Measurements from ENCODE around the gene IQCK.

IQCK gene

DNA sequence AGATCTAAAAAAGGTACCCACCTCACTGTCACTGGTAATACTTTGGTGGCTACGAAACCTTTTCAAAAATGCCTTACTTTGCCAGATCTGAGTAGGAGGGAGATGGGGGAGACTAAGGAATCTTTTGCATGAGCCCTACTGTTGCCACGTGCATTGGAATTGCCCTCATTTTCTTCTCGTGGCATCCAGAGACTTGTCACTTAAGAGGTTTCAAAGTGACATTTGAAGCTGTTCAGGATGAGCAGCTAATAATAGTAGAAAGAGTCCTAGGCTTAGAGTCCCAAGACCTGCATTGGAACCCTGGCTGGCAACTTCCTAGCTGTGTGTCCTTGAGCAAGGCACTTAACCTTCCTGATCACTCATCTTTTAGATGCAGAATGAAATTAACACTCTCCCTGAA is 123.1 kb downstream of the IQCK start:
- Histone ChIP-seq H3K4me1 (peaks cover 24% of the 10 kb centered on the region), H3K27ac (no peak overlapping the region), H3K4me3 (ENCODE audit: low read depth, low read length) (no peak overlapping the region), H3K27me3 (ENCODE audit: control insufficient read depth, insufficient read depth, low read length) (no peaks in the 10 kb centered on the region), H3K4me2 (ENCODE audit: low read length) (no peak overlapping the region), H2AFZ (no peak overlapping the region), H3K9me3 (ENCODE audit: control insufficient read depth, low read length) (no peaks in the 10 kb centered on the region), H3K36me3 (ENCODE audit: control insufficient read depth, insufficient read depth, low read length) (no peaks in the 10 kb centered on the region), H3K9ac (no peak overlapping the region), H3K79me2 (peaks cover 1% of the 10 kb centered on the region)
- TF ChIP-seq, protein P1, sequence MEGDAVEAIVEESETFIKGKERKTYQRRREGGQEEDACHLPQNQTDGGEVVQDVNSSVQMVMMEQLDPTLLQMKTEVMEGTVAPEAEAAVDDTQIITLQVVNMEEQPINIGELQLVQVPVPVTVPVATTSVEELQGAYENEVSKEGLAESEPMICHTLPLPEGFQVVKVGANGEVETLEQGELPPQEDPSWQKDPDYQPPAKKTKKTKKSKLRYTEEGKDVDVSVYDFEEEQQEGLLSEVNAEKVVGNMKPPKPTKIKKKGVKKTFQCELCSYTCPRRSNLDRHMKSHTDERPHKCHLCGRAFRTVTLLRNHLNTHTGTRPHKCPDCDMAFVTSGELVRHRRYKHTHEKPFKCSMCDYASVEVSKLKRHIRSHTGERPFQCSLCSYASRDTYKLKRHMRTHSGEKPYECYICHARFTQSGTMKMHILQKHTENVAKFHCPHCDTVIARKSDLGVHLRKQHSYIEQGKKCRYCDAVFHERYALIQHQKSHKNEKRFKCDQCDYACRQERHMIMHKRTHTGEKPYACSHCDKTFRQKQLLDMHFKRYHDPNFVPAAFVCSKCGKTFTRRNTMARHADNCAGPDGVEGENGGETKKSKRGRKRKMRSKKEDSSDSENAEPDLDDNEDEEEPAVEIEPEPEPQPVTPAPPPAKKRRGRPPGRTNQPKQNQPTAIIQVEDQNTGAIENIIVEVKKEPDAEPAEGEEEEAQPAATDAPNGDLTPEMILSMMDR (IDR thresholded peaks at IDR 0.05): no peak

DNA sequence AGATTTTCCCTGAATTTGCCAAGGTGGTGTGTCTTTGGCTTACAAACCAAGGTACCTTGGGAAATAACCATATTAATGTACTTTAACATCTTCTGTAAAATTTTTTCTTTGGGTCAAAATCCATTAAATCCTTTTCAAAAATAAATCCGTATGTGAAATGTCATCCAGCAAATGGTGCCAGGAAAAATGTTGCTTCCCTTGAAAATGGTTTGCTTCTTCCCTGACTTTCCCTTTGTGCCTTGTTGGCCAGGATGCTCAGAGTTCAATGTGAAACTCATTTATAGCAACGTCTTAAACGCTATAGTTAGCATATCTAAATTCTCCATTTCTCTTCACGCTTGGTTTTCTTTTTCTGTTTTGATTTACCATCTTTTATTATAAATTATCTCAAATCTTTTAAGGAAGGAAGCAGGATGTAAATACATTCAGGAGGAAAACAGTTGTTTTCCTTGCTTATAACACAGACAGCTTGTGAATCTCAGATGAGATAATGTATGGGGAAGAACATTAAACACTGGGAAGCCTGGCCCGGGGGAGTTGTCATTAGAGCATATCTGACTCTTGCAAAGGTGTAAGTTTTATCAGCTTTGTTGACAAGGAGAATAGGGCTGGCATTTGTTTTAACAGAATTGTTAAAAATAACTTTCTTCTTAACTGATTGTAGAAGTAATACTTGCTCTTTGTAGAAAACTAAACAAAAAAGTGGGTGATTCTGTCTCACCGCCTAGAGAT is 124.5 kb downstream of the IQCK start:
- no peak overlapping the region for H2AFZ ChIP-seq
- H3K79me2 ChIP-seq: peaks cover 3% of the 10 kb centered on the region
- H3K4me1 ChIP-seq: peaks cover 19% of the 10 kb centered on the region
- no peak overlapping the region for H3K4me3 ChIP-seq (ENCODE audit: low read depth, low read length)
- no peaks in the 10 kb centered on the region for H3K9me3 ChIP-seq (ENCODE audit: control insufficient read depth, low read length)
- no peak overlapping the region for H3K27ac ChIP-seq
- H3K27me3 ChIP-seq (ENCODE audit: control insufficient read depth, insufficient read depth, low read length): no peaks in the 10 kb centered on the region
- peak overlapping the region; percentile 14 for H3K4me2 ChIP-seq (ENCODE audit: low read length)
- TF ChIP-seq, protein P1 (IDR thresholded peaks at IDR 0.05): no peak
- H3K36me3 ChIP-seq (ENCODE audit: control insufficient read depth, insufficient read depth, low read length): no peaks in the 10 kb centered on the region
- no peak overlapping the region for H3K9ac ChIP-seq

DNA sequence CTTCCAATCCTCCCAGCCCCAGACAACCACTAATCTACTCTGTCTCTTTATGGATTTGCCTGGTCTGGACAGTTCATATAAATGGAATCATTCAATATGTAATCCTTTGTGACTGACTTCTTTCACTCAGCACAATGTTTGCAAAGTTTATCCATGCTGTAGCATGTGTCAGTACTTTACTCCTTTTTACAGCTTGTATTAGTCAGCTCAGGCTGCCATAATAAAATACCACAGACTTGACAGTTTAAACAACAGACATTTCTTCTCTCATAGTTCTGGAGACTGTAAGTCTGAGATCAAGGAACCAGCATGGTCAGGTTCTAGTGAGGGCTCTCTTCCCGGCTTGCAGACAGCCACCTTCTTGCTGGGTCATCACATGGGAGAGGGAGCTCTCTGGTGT is 125.3 kb downstream of the IQCK start:
- Histone ChIP-seq H3K4me1 (peaks cover 16% of the 10 kb centered on the region), H3K27ac (no peak overlapping the region), H3K9me3 (ENCODE audit: control insufficient read depth, low read length) (no peaks in the 10 kb centered on the region), H3K27me3 (ENCODE audit: control insufficient read depth, insufficient read depth, low read length) (no peaks in the 10 kb centered on the region), H3K36me3 (ENCODE audit: control insufficient read depth, insufficient read depth, low read length) (no peaks in the 10 kb centered on the region), H3K4me3 (ENCODE audit: low read depth, low read length) (no peak overlapping the region), H2AFZ (no peak overlapping the region), H3K9ac (no peak overlapping the region), H3K4me2 (ENCODE audit: low read length) (no peak overlapping the region), H3K79me2 (peaks cover 3% of the 10 kb centered on the region)
- TF ChIP-seq, protein P1 (IDR thresholded peaks at IDR 0.05): no peak

DNA sequence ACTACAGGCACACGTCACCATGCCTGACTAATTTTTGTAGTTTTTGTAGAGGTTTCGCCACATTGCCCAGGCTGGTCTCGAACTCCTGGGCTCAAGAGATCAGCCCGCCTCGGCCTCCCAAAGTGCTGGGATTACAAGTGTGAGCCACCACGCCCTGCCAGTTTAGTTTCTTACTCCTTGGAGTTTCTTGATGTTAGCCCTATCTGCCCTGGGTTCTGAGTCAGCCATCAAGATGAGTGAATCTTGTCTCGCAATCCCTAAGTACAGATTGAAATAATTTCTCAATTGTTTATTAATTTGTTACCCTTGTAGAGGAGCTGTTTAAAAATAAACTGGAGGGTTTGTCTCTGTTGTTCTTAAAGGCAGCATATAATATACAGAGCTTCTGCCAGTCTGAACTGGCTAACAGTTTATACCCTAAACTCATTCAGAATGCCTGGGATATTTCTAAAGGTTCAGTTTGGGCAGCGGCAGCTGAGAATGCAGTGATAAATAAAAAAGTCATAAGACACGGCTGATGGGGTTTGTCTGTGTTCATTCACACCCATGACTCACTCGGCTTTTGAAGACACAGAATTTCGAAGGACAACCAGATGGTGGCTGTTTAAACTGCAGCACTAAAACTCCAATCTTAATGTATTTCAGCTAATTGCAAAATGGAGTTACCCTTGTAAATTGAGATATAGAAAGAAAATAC is 127.0 kb downstream of the IQCK start:
- Histone ChIP-seq H3K4me3 (ENCODE audit: low read depth, low read length) (no peak overlapping the region), H2AFZ (no peak overlapping the region), H3K36me3 (ENCODE audit: control insufficient read depth, insufficient read depth, low read length) (no peaks in the 10 kb centered on the region), H3K9me3 (ENCODE audit: control insufficient read depth, low read length) (no peaks in the 10 kb centered on the region), H3K9ac (no peak overlapping the region), H3K79me2 (peaks cover 3% of the 10 kb centered on the region), H3K27me3 (ENCODE audit: control insufficient read depth, insufficient read depth, low read length) (no peaks in the 10 kb centered on the region), H3K4me1 (peaks cover 17% of the 10 kb centered on the region), H3K27ac (no peak overlapping the region), H3K4me2 (ENCODE audit: low read length) (no peak overlapping the region)
- TF ChIP-seq, protein P1 (IDR thresholded peaks at IDR 0.05): no peak
